Ascending aorta (tissue), 2 donors: ENCODE measurements around the gene MEOX1. TPM values are rescaled to one million over a fixed set of nuclear protein-coding genes. Genes with fewer than 3 reads are reported as not detected.

Experiments used
- DNase-seq, 2 donors: peaks; one replicate each; pipeline ENCODE4 v3.0.0-alpha.2; 2019; ENCODE audit warnings: low spot score in 2 of 2
- H3K27ac ChIP-seq, 2 donors: fragments of 200-600 bp; sonication (generic); one replicate each; pipeline ENCODE4 v1.5.1; 2016 to 2017; ENCODE audit warnings: mild to moderate bottlenecking in 1 of 2
- H3K27me3 ChIP-seq: fragments of 200-600 bp; sonication (generic); one replicate; pipeline ENCODE4 v1.5.1; 2017
- H3K36me3 ChIP-seq, 2 donors: fragments of 200-600 bp; sonication (generic); one replicate each; pipeline ENCODE4 v1.5.1; 2016
- H3K4me1 ChIP-seq, 2 donors: fragments of 200-600 bp; sonication (generic); one replicate each; pipeline ENCODE4 v1.5.1; 2016 to 2017; ENCODE audit warnings: mild to moderate bottlenecking in 1 of 2
- H3K4me3 ChIP-seq, 2 donors: fragments of 200-600 bp; sonication (generic); one replicate each; pipeline ENCODE4 v1.5.1; 2016 to 2017; ENCODE audit warnings: mild to moderate bottlenecking in 1 of 2
- H3K9me3 ChIP-seq, 2 donors: fragments of 200-600 bp; sonication (generic); one replicate each; pipeline ENCODE4 v1.5.1; 2016
- CTCF ChIP-seq, 3 experiments: fragments of 200-600 bp in 2 of 3; fragments of 450-650 bp in 1 of 3; sonication (generic) in 2 of 3; IDR thresholded peaks; one replicate each; pipeline ENCODE4 v1.5.1; 2016 to 2019; ENCODE audit warnings: antibody characterized with exemption in 3 of 3, mild to moderate bottlenecking in 1 of 3, moderate library complexity in 1 of 3
- intact Hi-C: fragments of 100-400 bp; cut with DNase I; formaldehyde crosslinking; loops from one replicate; pipeline ENCODE4 v1.15.1; 2023
- total RNA-seq: library from RNA; depleted of rRNA; stranded (reverse); fragments of >200 nt; gene quantifications from one replicate; pipeline ENCODE4 v1.1.0, GENCODE V29; 2016

Gene MEOX1
- total RNA-seq, 1 donor from 2014 or later = 17.8 TPM

DNA sequence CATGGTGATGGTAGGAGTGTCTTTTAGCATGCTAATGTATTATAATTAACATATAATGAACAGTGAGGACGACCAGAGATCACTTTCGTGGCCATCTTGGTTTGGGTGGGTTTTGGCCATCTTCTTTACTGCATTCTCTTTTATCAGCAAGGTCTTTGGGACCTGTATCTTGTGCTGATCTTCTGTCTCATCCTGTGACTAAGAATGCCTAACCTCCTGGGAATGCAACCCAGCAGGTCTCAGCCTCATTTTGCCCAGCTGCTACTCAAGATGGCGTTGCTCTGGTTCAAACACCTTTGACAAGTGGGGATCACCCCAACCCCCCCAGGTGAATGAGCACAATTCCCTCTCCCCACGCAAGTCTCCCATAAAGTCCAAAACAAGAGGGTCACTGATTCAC lies 66.3 kb downstream of the MEOX1 start:
- no peak overlapping the region for H3K27ac ChIP-seq
- H3K36me3 ChIP-seq = no peaks in the 10 kb centered on the region
- H3K9me3 ChIP-seq = no peaks in the 10 kb centered on the region
- intact Hi-C loops = no loop called here
- no peak overlapping the region for H3K4me3 ChIP-seq
- no peaks in the 10 kb centered on the region for H3K27me3 ChIP-seq
- peaks cover 8 to 18% of the 10 kb centered on the region in 2 donors for H3K4me1 ChIP-seq
- no peak for DNase-seq
- no peak for TF ChIP-seq CTCF (IDR thresholded peaks at IDR 0.05)

- no peaks in the 10 kb centered on the region for H3K9me3 ChIP-seq
- intact Hi-C loops = no loop called here
- peaks cover 8 to 18% of the 10 kb centered on the region in 2 donors for H3K4me1 ChIP-seq
- peak; percentile 11 to 88 for DNase-seq
- H3K4me3 ChIP-seq = peak overlapping the region in 1 of 2 donors; percentile 45
- H3K36me3 ChIP-seq = no peaks in the 10 kb centered on the region
- peak overlapping the region; percentile 83 to 85 for H3K27ac ChIP-seq
- no peak for TF ChIP-seq CTCF (IDR thresholded peaks at IDR 0.05)
- H3K27me3 ChIP-seq = no peaks in the 10 kb centered on the region
Observed at GRCh38 chr17:43591779-43592562, 69.8 kb downstream of the MEOX1 start.

DNA sequence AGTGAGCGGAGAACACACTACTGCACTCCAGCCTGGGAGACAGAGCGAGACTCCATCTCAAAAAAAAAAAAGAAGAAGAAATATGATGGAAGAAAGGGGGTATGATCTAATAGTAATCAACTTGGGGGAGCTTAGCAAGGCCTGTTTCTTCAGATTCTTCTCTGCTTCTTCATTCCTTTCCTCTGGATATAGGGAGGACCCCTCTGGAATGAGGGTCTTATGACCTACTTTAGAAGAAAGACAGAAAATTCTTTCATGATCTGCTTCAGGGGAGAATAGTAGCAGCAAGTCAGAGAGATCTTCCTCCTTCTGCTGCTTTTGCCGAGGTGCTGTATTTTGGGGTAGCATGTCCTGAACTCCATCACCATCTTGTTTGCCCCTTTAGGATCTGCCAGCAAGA lies 70.7 kb downstream of the MEOX1 start:
- no peak for TF ChIP-seq CTCF (IDR thresholded peaks at IDR 0.05)
- peaks cover 8 to 18% of the 10 kb centered on the region in 2 donors for H3K4me1 ChIP-seq
- H3K9me3 ChIP-seq = no peaks in the 10 kb centered on the region
- intact Hi-C loops = no loop called here
- no peak overlapping the region for H3K4me3 ChIP-seq
- H3K36me3 ChIP-seq = no peaks in the 10 kb centered on the region
- DNase-seq = no peak
- H3K27ac ChIP-seq = peak overlapping the region; percentile 83 to 85
- no peaks in the 10 kb centered on the region for H3K27me3 ChIP-seq

Other genes with a start within 250 kb of the MEOX1 start
- gene DHX8, start 177.9 kb downstream of the MEOX1 start, total RNA-seq = 50.0 TPM
- not detected for gene ETV4, start 115.6 kb downstream of the MEOX1 start, total RNA-seq
- 15.1 TPM for gene SOST, start 96.9 kb upstream of the MEOX1 start, total RNA-seq
- 70.5 TPM for gene DUSP3, start 117.1 kb upstream of the MEOX1 start, total RNA-seq
- not detected for gene CFAP97D1, start 118.5 kb upstream of the MEOX1 start, total RNA-seq
- gene MPP3, start 171.2 kb upstream of the MEOX1 start, total RNA-seq = 37.0 TPM
- 45.9 TPM for gene CD300LG, start 185.3 kb upstream of the MEOX1 start, total RNA-seq
- 16.7 TPM for gene MPP2, start 245.6 kb upstream of the MEOX1 start, total RNA-seq